ENCODE measurements around the gene SECTM1.

SECTM1 gene

DNA sequence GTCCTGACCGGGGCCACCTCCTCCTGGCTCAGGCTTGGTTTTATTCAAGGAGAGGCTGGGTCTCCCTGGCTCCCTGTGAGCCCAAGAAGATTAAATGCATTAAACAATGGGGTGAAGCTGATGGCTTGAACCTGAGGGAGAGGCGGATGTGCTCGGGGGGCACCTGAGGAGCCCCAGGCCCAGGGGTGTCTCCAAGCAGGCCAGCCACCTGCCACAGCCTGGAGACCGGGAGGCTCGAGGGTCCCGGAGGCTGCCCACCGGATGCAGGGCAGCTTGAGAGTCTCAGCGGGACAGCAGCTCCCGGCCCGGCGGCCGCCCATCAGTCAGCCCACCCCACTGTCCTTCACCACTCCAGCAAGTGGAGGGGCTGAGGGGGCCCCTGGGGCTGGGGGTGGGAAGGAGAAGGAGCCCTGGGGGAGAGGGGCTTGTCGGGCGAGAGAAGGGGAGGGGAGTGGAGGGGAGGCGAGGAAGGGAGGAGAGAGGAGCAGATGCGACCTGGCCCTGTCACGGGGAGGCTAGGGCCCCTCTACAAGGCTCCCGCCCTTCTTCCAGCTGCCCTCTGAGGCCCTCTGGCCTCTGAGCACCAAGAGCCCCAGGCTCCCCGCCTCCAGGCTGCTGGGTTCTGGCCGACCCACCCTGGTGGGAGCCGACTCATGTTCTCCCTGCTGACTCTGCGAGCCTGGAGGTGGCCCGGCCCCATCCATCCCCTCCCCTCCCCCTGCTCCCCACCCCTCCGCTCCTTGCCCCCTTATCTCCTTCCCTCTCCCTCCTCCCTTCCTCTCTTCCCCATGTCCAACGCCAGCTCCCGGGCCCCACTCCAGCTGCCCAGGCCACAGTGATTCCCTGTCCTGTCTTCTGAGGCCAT lies 29.4 kb downstream of the SECTM1 start:
- Histone ChIP-seq H3K79me1 (ENCODE audit: low read depth, low read length) (peaks cover 4% of the 10 kb centered on the region), H2AFZ (ENCODE audit: low read length) (peak overlapping the region; percentile 61), H2BK15ac (ENCODE audit: low read length) (peak overlapping the region; percentile 74), H2BK120ac (ENCODE audit: low read depth, low read length) (peak overlapping the region; percentile 47), H3K18ac (ENCODE audit: low read length) (peak overlapping the region; percentile 48), H4K8ac (ENCODE audit: low read depth, low read length) (no peak overlapping the region), H3K27me3 (ENCODE audit: control insufficient read depth in 3 of 3, insufficient read depth in 3 of 3, low read depth in 1 of 3, low read length in 3 of 3) (peaks cover 0 to 13% (median 0%) of the 10 kb centered on the region in 3 experiments), H3K4me1 (ENCODE audit: control insufficient read depth in 2 of 2, insufficient read depth in 1 of 2, low read depth in 1 of 2, low read length in 2 of 2) (peaks cover 8 to 21% of the 10 kb centered on the region in 2 donors), H3K36me3 (replicated peaks in 1 of 2; ENCODE audit: control insufficient read depth in 2 of 2, insufficient read depth in 2 of 2, low read length in 2 of 2) (no peaks in the 10 kb centered on the region), H2AK5ac (ENCODE audit: low read depth, low read length) (peak overlapping the region; percentile 84), H3K9ac (ENCODE audit: low read depth, low read length, poor library complexity) (no peak overlapping the region), H3K27ac (replicated peaks; ENCODE audit: low read length) (no peak overlapping the region), H2BK12ac (ENCODE audit: low read length) (peak overlapping the region; percentile 98), H3K9me3 (replicated peaks in 1 of 2; ENCODE audit: control insufficient read depth in 2 of 2, insufficient read depth in 1 of 2, low read depth in 1 of 2, low read length in 2 of 2) (no peaks in the 10 kb centered on the region), H4K91ac (ENCODE audit: low read depth, low read length, poor library complexity) (peak overlapping the region; percentile 72), H3K14ac (ENCODE audit: low read length) (peak overlapping the region; percentile 21), H3K4ac (ENCODE audit: low read length) (no peak overlapping the region), H3K23ac (ENCODE audit: low read depth, low read length, poor library complexity) (no peak overlapping the region), H3K4me2 (ENCODE audit: insufficient read depth, low read length, poor library complexity, severe bottlenecking) (no peak overlapping the region), H2BK5ac (ENCODE audit: low read length) (peak overlapping the region; percentile 24), H3K4me3 (ENCODE audit: low read length in 2 of 2) (no peak overlapping the region)
- WGBS, 2 donors (ENCODE audit: extremely low coverage in 2 of 2, insufficient read length in 2 of 2, insufficient replicate concordance in 1 of 2): no CpG with 5 or more reads among the region's 26 CpGs
- no peak for DNase-seq (ENCODE audit: low spot score)

DNA sequence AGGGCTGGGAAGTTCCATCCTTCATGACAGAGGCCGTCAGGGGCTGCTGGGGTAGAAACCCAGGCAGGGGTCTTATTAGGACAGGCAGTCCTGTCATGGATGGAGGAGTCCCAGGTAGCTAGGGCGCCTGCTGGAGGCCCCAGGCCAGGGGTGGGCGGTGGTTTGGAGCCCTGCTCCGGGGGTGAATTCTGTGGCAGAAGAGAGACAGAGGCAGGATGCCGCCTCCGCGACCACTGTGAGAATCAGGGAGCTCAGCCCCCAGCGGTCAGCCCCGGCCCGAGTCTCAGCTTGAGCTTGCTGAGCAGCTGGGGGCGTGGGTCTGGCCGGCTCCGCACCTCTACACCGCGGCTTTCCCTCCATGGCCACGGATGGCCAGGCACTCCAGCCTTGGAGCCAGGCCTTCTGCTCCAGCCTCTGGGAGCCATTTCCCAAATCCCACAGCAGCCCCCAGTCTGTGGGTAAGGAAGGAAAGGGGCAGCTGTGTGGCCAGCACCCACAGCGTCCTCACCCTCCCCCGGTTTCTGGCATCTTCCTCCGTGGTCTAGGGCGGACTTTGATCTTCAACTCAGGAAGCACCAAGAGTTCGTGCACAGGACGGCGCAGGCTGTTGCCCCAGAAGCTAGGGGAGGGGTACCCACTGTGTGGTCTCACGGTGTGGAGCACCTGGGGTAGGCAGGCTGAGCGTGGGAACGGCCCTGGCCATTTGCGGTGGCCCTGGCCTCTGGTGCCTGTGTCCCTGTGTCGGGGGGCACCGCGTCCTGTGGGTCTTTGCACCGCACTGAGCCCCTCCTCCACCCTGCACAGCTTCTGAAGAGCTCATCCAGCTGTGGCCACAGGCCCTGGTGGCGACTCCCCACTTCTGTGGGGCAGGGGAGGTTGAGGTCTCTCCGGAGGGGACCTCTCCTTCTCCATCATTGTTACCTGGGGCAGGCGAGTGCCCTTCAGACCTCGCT lies 30.3 kb downstream of the SECTM1 start:
- H3K4me2 ChIP-seq (ENCODE audit: insufficient read depth, low read length, poor library complexity, severe bottlenecking): no peak overlapping the region
- peak overlapping the region; percentile 21 for H3K14ac ChIP-seq (ENCODE audit: low read length)
- H4K91ac ChIP-seq (ENCODE audit: low read depth, low read length, poor library complexity): peak overlapping the region; percentile 72
- peaks cover 8 to 25% of the 10 kb centered on the region in 2 donors for H3K4me1 ChIP-seq (ENCODE audit: control insufficient read depth in 2 of 2, insufficient read depth in 1 of 2, low read depth in 1 of 2, low read length in 2 of 2)
- no CpG with 5 or more reads among the region's 35 CpGs for WGBS, 2 donors (ENCODE audit: extremely low coverage in 2 of 2, insufficient read length in 2 of 2, insufficient replicate concordance in 1 of 2)
- no peak overlapping the region for H3K9ac ChIP-seq (ENCODE audit: low read depth, low read length, poor library complexity)
- no peak overlapping the region for H3K4me3 ChIP-seq (ENCODE audit: low read length in 2 of 2)
- peak overlapping the region; percentile 94 for H3K18ac ChIP-seq (ENCODE audit: low read length)
- peak overlapping the region; percentile 21 for H2AFZ ChIP-seq (ENCODE audit: low read length)
- H2BK15ac ChIP-seq (ENCODE audit: low read length): peak overlapping the region; percentile 74
- peak overlapping the region; percentile 47 for H2BK120ac ChIP-seq (ENCODE audit: low read depth, low read length)
- no peak overlapping the region for H3K27ac ChIP-seq (replicated peaks; ENCODE audit: low read length)
- H3K27me3 ChIP-seq (ENCODE audit: control insufficient read depth in 3 of 3, insufficient read depth in 3 of 3, low read depth in 1 of 3, low read length in 3 of 3): peaks cover 0 to 16% (median 0%) of the 10 kb centered on the region in 3 experiments
- H2AK5ac ChIP-seq (ENCODE audit: low read depth, low read length): peak overlapping the region; percentile 84
- H4K8ac ChIP-seq (ENCODE audit: low read depth, low read length): peak overlapping the region; percentile 82
- H3K9me3 ChIP-seq (replicated peaks in 1 of 2; ENCODE audit: control insufficient read depth in 2 of 2, insufficient read depth in 1 of 2, low read depth in 1 of 2, low read length in 2 of 2): no peaks in the 10 kb centered on the region
- H3K4ac ChIP-seq (ENCODE audit: low read length): no peak overlapping the region
- peak overlapping the region; percentile 98 for H2BK12ac ChIP-seq (ENCODE audit: low read length)
- H3K79me1 ChIP-seq (ENCODE audit: low read depth, low read length): peaks cover 4% of the 10 kb centered on the region
- H3K23ac ChIP-seq (ENCODE audit: low read depth, low read length, poor library complexity): peak overlapping the region; percentile 55
- H3K36me3 ChIP-seq (replicated peaks in 1 of 2; ENCODE audit: control insufficient read depth in 2 of 2, insufficient read depth in 2 of 2, low read length in 2 of 2): no peaks in the 10 kb centered on the region
- DNase-seq (ENCODE audit: low spot score): no peak
- peak overlapping the region; percentile 75 for H2BK5ac ChIP-seq (ENCODE audit: low read length)

DNA sequence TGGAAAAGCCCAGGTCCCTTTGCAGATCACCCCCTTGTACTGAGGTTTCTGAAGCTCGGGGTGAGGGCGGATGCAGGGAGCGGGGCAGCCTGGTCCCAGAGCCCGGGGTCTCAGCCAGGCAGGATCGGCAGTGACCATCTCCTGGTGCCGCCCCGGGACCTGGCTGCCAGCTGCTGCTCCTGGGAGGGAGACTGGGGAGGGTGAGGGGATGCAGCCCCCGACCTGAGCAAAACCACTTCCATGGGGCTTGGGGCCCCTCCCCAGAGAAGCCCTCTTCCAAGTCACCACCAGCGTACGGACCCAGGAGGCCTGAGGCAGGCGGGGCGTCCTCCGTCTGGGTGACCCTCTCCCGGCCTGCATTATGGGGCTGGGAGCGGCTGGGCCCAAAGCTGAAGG lies 31.0 kb downstream of the SECTM1 start:
- no peaks in the 10 kb centered on the region for H3K36me3 ChIP-seq (replicated peaks in 1 of 2; ENCODE audit: control insufficient read depth in 2 of 2, insufficient read depth in 2 of 2, low read length in 2 of 2)
- no peak overlapping the region for H2BK120ac ChIP-seq (ENCODE audit: low read depth, low read length)
- no peaks in the 10 kb centered on the region for H3K9me3 ChIP-seq (replicated peaks in 1 of 2; ENCODE audit: control insufficient read depth in 2 of 2, insufficient read depth in 1 of 2, low read depth in 1 of 2, low read length in 2 of 2)
- peak overlapping the region; percentile 75 for H2AK5ac ChIP-seq (ENCODE audit: low read depth, low read length)
- H2BK5ac ChIP-seq (ENCODE audit: low read length): peak overlapping the region; percentile 75
- DNase-seq (ENCODE audit: low spot score): no peak
- peaks cover 8 to 25% of the 10 kb centered on the region in 2 donors for H3K4me1 ChIP-seq (ENCODE audit: control insufficient read depth in 2 of 2, insufficient read depth in 1 of 2, low read depth in 1 of 2, low read length in 2 of 2)
- no peak overlapping the region for H3K27ac ChIP-seq (replicated peaks; ENCODE audit: low read length)
- no CpG with 5 or more reads among the region's 15 CpGs for whole genome bisulfite sequencing, 2 donors (ENCODE audit: extremely low coverage in 2 of 2, insufficient read length in 2 of 2, insufficient replicate concordance in 1 of 2)
- peak overlapping the region; percentile 61 for H2AFZ ChIP-seq (ENCODE audit: low read length)
- peaks cover 0 to 16% (median 2%) of the 10 kb centered on the region in 3 experiments for H3K27me3 ChIP-seq (ENCODE audit: control insufficient read depth in 3 of 3, insufficient read depth in 3 of 3, low read depth in 1 of 3, low read length in 3 of 3)
- H3K4me2 ChIP-seq (ENCODE audit: insufficient read depth, low read length, poor library complexity, severe bottlenecking): no peak overlapping the region
- peak overlapping the region; percentile 74 for H2BK15ac ChIP-seq (ENCODE audit: low read length)
- H3K23ac ChIP-seq (ENCODE audit: low read depth, low read length, poor library complexity): peak overlapping the region; percentile 57
- no peak overlapping the region for H4K91ac ChIP-seq (ENCODE audit: low read depth, low read length, poor library complexity)
- H3K4ac ChIP-seq (ENCODE audit: low read length): no peak overlapping the region
- H3K79me1 ChIP-seq (ENCODE audit: low read depth, low read length): peaks cover 4% of the 10 kb centered on the region
- no peak overlapping the region for H3K4me3 ChIP-seq (ENCODE audit: low read length in 2 of 2)
- H3K14ac ChIP-seq (ENCODE audit: low read length): no peak overlapping the region
- peak overlapping the region; percentile 84 for H2BK12ac ChIP-seq (ENCODE audit: low read length)
- no peak overlapping the region for H3K18ac ChIP-seq (ENCODE audit: low read length)
- peak overlapping the region; percentile 17 for H4K8ac ChIP-seq (ENCODE audit: low read depth, low read length)
- peak overlapping the region; percentile 30 for H3K9ac ChIP-seq (ENCODE audit: low read depth, low read length, poor library complexity)

Measured in neuronal stem cell (in vitro differentiated cells).